WTC11 (cell line): ENCODE results near the gene FAM241A. TPM values are rescaled to one million over a fixed set of nuclear protein-coding genes. Genes with fewer than 3 reads are reported as not detected.

Source experiments
- ATAC-seq: fragments of 200-7000 bp; cut with Tn5 transposase; 2 replicates; pipeline ENCODE4 v1.10.0; 2021; ENCODE audit warnings: mild to moderate bottlenecking, moderate library complexity
- CTCF ChIA-PET: fragments of 300-600 bp; sonication (Branson Sonifier 250); formaldehyde crosslinking; loops from one replicate; lab custom pipeline; 2021; ENCODE audit warnings: antibody characterized with exemption; lab: Charles Lee
- POLR2A ChIA-PET: fragments of 350-600 bp; sonication (Branson Sonifier 250); formaldehyde crosslinking; loops from one replicate; lab custom pipeline; 2021; ENCODE audit warnings: antibody characterized with exemption; lab: Charles Lee
- DNase-seq: peaks from one replicate; pipeline ENCODE4 v3.0.0; 2021; ENCODE audit warnings: low spot score
- H3K27ac Mint-ChIP-seq: 2 replicates; pipeline ENCODE4 v1.8.0; 2021; ENCODE audit warnings: mixed read lengths
- H3K27me3 Mint-ChIP-seq: 2 replicates; pipeline ENCODE4 v1.8.0; 2021; ENCODE audit warnings: low read depth, mild to moderate bottlenecking, moderate library complexity, mixed read lengths
- H3K36me3 Mint-ChIP-seq: 2 replicates; pipeline ENCODE4 v1.8.0; 2021; ENCODE audit warnings: mixed read lengths
- H3K4me1 Mint-ChIP-seq: 2 replicates; pipeline ENCODE4 v1.8.0; 2022; ENCODE audit warnings: mixed read lengths
- H3K4me3 Mint-ChIP-seq: 2 replicates; pipeline ENCODE4 v1.8.0; 2021; ENCODE audit warnings: mild to moderate bottlenecking, moderate library complexity, mixed read lengths
- H3K9me3 Mint-ChIP-seq: 2 replicates; pipeline ENCODE4 v1.8.0; 2021; ENCODE audit warnings: mixed read lengths
- ATF3 ChIP-seq: sonication (generic); formaldehyde crosslinking; conservative IDR thresholded peaks from 2 replicates; pipeline ENCODE4 v1.8.1; 2022; ENCODE audit warnings: mild to moderate bottlenecking, missing genetic modification reagents
- CREB1 ChIP-seq: sonication (generic); formaldehyde crosslinking; IDR thresholded peaks from 2 replicates; pipeline ENCODE4 v1.8.0; 2023; ENCODE audit warnings: mild to moderate bottlenecking, missing genetic modification reagents
- EMX1 ChIP-seq: fragments of 250-450 bp; sonication (Bioruptor Pico); IDR thresholded peaks from 2 replicates; pipeline ENCODE4 v1.8.0; 2021; ENCODE audit warnings: mild to moderate bottlenecking
- ESRRA ChIP-seq: sonication (generic); formaldehyde crosslinking; IDR thresholded peaks from 2 replicates; pipeline ENCODE4 v1.8.1; 2022; ENCODE audit warnings: mild to moderate bottlenecking, missing genetic modification reagents, borderline replicate concordance
- ETV6 ChIP-seq: sonication (generic); formaldehyde crosslinking; IDR thresholded peaks from 2 replicates; pipeline ENCODE4 v1.8.1; 2022; ENCODE audit warnings: mild to moderate bottlenecking, missing genetic modification reagents
- FOXK1 ChIP-seq: sonication (generic); formaldehyde crosslinking; IDR thresholded peaks from 2 replicates; pipeline ENCODE4 v1.8.0; 2022; ENCODE audit warnings: mild to moderate bottlenecking, moderate library complexity, missing genetic modification reagents
- GABPB1 ChIP-seq: sonication (generic); formaldehyde crosslinking; IDR thresholded peaks from 2 replicates; pipeline ENCODE4 v1.8.1; 2023; ENCODE audit warnings: mild to moderate bottlenecking, missing genetic modification reagents
- IRF1 ChIP-seq: sonication (generic); formaldehyde crosslinking; IDR thresholded peaks from 2 replicates; pipeline ENCODE4 v1.8.0; 2023; ENCODE audit warnings: missing genetic modification reagents
- KAT7 ChIP-seq: sonication (generic); formaldehyde crosslinking; IDR thresholded peaks from 2 replicates; pipeline ENCODE4 v1.8.1; 2023; ENCODE audit warnings: missing genetic modification reagents, mild to moderate bottlenecking, borderline replicate concordance
- NFATC4 ChIP-seq: fragments of 250-450 bp; sonication (Bioruptor Pico); IDR thresholded peaks from 2 replicates; pipeline ENCODE4 v1.9.0; 2021; ENCODE audit warnings: mild to moderate bottlenecking
- NR1H2 ChIP-seq: sonication (generic); formaldehyde crosslinking; IDR thresholded peaks from 2 replicates; pipeline ENCODE4 v1.9.0; 2021; ENCODE audit warnings: mild to moderate bottlenecking, moderate library complexity, missing genetic modification reagents
- PREB ChIP-seq: sonication (generic); formaldehyde crosslinking; IDR thresholded peaks from 2 replicates; pipeline ENCODE4 v1.8.1; 2022; ENCODE audit warnings: mild to moderate bottlenecking, missing genetic modification reagents, moderate library complexity, borderline replicate concordance
- SMAD3 ChIP-seq: sonication (generic); formaldehyde crosslinking; IDR thresholded peaks from 2 replicates; pipeline ENCODE4 v1.8.0; 2022; ENCODE audit warnings: missing genetic modification reagents, mild to moderate bottlenecking, borderline replicate concordance
- SOX15 ChIP-seq: fragments of 250-450 bp; sonication (Bioruptor Pico); IDR thresholded peaks from 2 replicates; pipeline ENCODE4 v1.9.0; 2021; ENCODE audit warnings: mild to moderate bottlenecking
- STAT6 ChIP-seq: sonication (generic); formaldehyde crosslinking; conservative IDR thresholded peaks from 2 replicates; pipeline ENCODE4 v1.8.1; 2023; ENCODE audit warnings: mild to moderate bottlenecking, low read depth, missing genetic modification reagents, moderate library complexity
- ZBTB21 ChIP-seq: sonication (generic); formaldehyde crosslinking; IDR thresholded peaks from 2 replicates; pipeline ENCODE4 v1.8.1; 2023; ENCODE audit warnings: mild to moderate bottlenecking, missing genetic modification reagents, borderline replicate concordance
- ZMAT4 ChIP-seq: fragments of 250-450 bp; sonication (Bioruptor Pico); IDR thresholded peaks from 2 replicates; pipeline ENCODE4 v1.9.0; 2021; ENCODE audit warnings: mild to moderate bottlenecking
- ZNF121 ChIP-seq: sonication (generic); formaldehyde crosslinking; IDR thresholded peaks from 2 replicates; pipeline ENCODE4 v1.8.0; 2023; ENCODE audit warnings: missing genetic modification reagents
- ZNF263 ChIP-seq: sonication (generic); formaldehyde crosslinking; IDR thresholded peaks from 2 replicates; pipeline ENCODE4 v1.8.1; 2022; ENCODE audit warnings: low read depth, mild to moderate bottlenecking, moderate library complexity, missing genetic modification reagents
- ZNF317 ChIP-seq: sonication (generic); formaldehyde crosslinking; IDR thresholded peaks from 2 replicates; pipeline ENCODE4 v1.8.1; 2023; ENCODE audit warnings: low read depth, mild to moderate bottlenecking, moderate library complexity, missing genetic modification reagents, borderline replicate concordance
- ZNF416 ChIP-seq: fragments of 250-450 bp; sonication (Bioruptor Pico); IDR thresholded peaks from 2 replicates; pipeline ENCODE4 v1.9.0; 2021; ENCODE audit warnings: mild to moderate bottlenecking, inconsistent platforms
- ZNF671 ChIP-seq: fragments of 250-450 bp; sonication (Bioruptor Pico); IDR thresholded peaks from 2 replicates; pipeline ENCODE4 v1.8.0; 2021; ENCODE audit warnings: mild to moderate bottlenecking
- total RNA-seq: library from RNA; stranded (reverse); gene quantifications from 3 replicates; pipeline ENCODE4 v1.2.3, GENCODE V29; 2021

The FAM241A gene
- total RNA-seq, 1 experiment from 2014 or later = 0.22 TPM

GRCh38 chr4:112145790-112146501 is 692 bp downstream of the FAM241A start:
- H3K9me3 Mint-ChIP-seq = no peaks in the 10 kb centered on the region
- no peak overlapping the region for H3K27ac Mint-ChIP-seq
- H3K36me3 Mint-ChIP-seq = no peaks in the 10 kb centered on the region
- TF ChIP-seq STAT6 (CRISPR knock-in tag) (no peak), ATF3 (CRISPR knock-in tag) (no peak), ZNF671 (CRISPR knock-in tag) (no peak), ZNF416 (CRISPR knock-in tag) (no peak), ZNF121 (CRISPR knock-in tag) (no peak)
- ChIA-PET CTCF (no interaction called here), POLR2A (no interaction called here)
- H3K4me3 Mint-ChIP-seq = peak overlapping the region; percentile 76
- ATAC-seq (peak; percentile 43), DNase-seq (peak; percentile 53)
- peaks cover 39% of the 10 kb centered on the region for H3K27me3 Mint-ChIP-seq
- peaks cover 15% of the 10 kb centered on the region for H3K4me1 Mint-ChIP-seq

GRCh38 chr4:112146502-112146813 is 1.2 kb downstream of the FAM241A start:
- DNase-seq (no peak), ATAC-seq (no peak)
- H3K9me3 Mint-ChIP-seq = no peaks in the 10 kb centered on the region
- no peak for TF ChIP-seq ETV6
- no peak for TF ChIP-seq ZNF121 (CRISPR knock-in tag)
- TF ChIP-seq CREB1 (CRISPR knock-in tag) = no peak
- TF ChIP-seq SOX15 (CRISPR knock-in tag) = no peak
- TF ChIP-seq ZMAT4 (CRISPR knock-in tag) = no peak
- no peak for TF ChIP-seq PREB (CRISPR knock-in tag)
- TF ChIP-seq NR1H2 (CRISPR knock-in tag) = no peak
- no peak for TF ChIP-seq FOXK1
- no peak for TF ChIP-seq EMX1
- no peak for TF ChIP-seq IRF1 (CRISPR knock-in tag)
- no peak for TF ChIP-seq NFATC4 (CRISPR knock-in tag)
- no peak for TF ChIP-seq GABPB1 (CRISPR knock-in tag)
- TF ChIP-seq SMAD3 (CRISPR knock-in tag) = no peak
- POLR2A ChIA-PET = no interaction called here
- H3K4me3 Mint-ChIP-seq = peak overlapping the region; percentile 76
- CTCF ChIA-PET = no interaction called here
- no peaks in the 10 kb centered on the region for H3K36me3 Mint-ChIP-seq
- peaks cover 39% of the 10 kb centered on the region for H3K27me3 Mint-ChIP-seq
- no peak overlapping the region for H3K27ac Mint-ChIP-seq
- peaks cover 11% of the 10 kb centered on the region for H3K4me1 Mint-ChIP-seq

GRCh38 chr4:112147697-112148096 is 2.4 kb downstream of the FAM241A start:
- Mint-ChIP-seq H3K9me3 (no peaks in the 10 kb centered on the region), H3K4me3 (no peak overlapping the region)
- TF ChIP-seq KAT7 (CRISPR knock-in tag) = no peak
- no peak for TF ChIP-seq ESRRA (CRISPR knock-in tag)
- TF ChIP-seq FOXK1 = no peak
- TF ChIP-seq ZNF263 (CRISPR knock-in tag) = no peak
- TF ChIP-seq ETV6 = no peak
- no peak for TF ChIP-seq ZNF317 (CRISPR knock-in tag)
- TF ChIP-seq SOX15 (CRISPR knock-in tag) = no peak
- no peak for TF ChIP-seq CREB1 (CRISPR knock-in tag)
- TF ChIP-seq ATF3 (CRISPR knock-in tag) = no peak
- no peak for TF ChIP-seq STAT6 (CRISPR knock-in tag)
- TF ChIP-seq ZBTB21 (CRISPR knock-in tag) = no peak

More at GRCh38 chr4:112147697-112148096, 2.4 kb downstream of the FAM241A start:
- Mint-ChIP-seq H3K27ac (no peak overlapping the region), H3K4me1 (peaks cover 11% of the 10 kb centered on the region), H3K27me3 (peaks cover 39% of the 10 kb centered on the region), H3K36me3 (no peaks in the 10 kb centered on the region)
- ATAC-seq = no peak
- CTCF ChIA-PET = interaction anchor here (0.9 kb wide), 1 partner anchor 48 kb away, joined by 3 read pairs; no protein-coding TSS in a partner anchor
- POLR2A ChIA-PET = no interaction called here
- DNase-seq = no peak
